Mucosa of gallbladder (tissue), 1 donor: ENCODE results near the gene KRTAP15-1. TPM values are rescaled to one million over a fixed set of nuclear protein-coding genes. Genes with fewer than 3 reads are reported as not detected.

Source experiments
- DNase-seq: peaks from one replicate; pipeline ENCODE4 v3.0.0-alpha.2; 2020; ENCODE audit warnings: low spot score
- total RNA-seq: library from RNA; stranded (reverse); gene quantifications from one replicate; pipeline ENCODE4 v1.2.1, GENCODE V29; 2021
- donor health status: DM: no; HTN: no; CAD: no.

KRTAP15-1 gene, protein sequence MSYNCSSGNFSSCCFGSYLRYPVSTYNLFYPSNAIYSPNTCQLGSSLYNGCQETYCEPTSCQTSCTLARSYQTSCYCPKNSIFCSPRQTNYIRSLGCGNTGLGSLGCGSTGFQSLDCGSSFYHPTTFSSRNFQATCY
- not detected for total RNA-seq

DNA sequence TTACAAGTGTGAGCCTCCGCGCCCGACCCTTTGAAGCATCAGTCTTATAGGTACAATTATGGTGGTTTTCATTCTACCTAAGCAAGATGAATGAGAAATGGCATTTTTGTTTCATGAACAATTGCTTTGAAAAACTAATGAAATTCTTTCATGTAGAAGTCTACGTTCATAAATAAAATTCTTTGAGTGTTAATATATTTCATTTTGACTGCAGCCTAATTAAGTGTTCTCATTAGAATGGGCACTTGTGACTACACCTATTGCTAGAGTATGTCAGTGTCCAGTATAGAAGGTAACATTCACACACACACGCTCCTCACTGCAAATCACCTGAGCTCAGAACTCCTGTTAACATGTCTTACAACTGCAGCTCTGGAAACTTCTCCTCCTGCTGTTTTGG, at the start of gene KRTAP15-1:
Gene KRTAP15-1, plus strand, starts transcription at position 301 of the 400 bp plus-strand sequence. Its CDS starts 53 bp downstream, at position 354.
- DNase-seq = no peak

DNA sequence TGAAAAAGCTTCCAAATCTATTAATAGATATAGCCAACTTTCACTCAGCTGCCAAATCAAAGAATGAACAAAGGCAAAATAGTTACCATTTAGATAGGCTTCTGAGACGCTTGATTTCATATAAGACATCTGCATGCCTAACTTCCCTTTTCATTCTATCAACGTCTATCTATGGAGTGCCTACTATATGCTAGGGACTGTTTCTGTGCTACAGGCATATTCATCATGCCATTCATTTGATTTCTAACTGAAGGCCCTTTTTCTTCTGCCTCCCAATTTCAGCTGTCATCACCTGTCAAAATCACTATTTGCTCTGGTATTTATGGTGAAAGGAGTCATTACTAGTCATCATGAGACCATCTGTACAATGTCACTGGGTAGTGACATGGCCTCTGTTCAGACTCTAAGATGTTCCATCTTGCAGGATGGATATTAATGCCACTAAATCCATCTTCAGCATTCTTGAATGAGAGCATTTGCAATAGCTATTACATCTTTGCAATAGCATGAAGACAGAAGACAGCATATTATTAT, 48.5 kb upstream of the KRTAP15-1 start:
- no peak for DNase-seq

DNA sequence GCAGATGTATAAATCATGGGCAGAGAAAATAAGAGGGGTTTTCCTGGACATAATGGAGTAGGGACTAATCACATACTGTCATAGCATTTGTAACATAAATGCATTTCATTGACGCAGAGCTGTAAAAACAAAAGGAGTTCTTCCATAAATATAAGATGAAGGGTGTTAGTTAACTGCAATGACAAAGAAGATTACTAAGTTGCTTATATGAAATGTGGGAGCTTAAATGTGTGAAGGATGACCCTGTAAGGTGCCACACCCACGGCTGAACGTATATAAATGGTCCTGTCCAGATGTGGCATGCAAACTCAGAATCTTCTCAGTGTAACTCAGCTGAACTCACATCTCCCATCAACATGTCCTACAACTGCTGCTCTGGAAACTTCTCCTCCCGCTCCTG, 44.3 kb upstream of the KRTAP15-1 start, which contains the start of gene KRTAP13-1:
Gene KRTAP13-1, plus strand, starts transcription at position 301 of the 400 bp plus-strand sequence. Its CDS starts 56 bp downstream, at position 357.
- no peak for DNase-seq

GRCh38 chr21:30408782-30409494, 31.1 kb upstream of the KRTAP15-1 start:
- DNase-seq = no peak

GRCh38 chr21:30415993-30416392, 24.1 kb upstream of the KRTAP15-1 start:
- DNase-seq = no peak

- no peak for DNase-seq
These were observed 14.2 kb upstream of the KRTAP15-1 start, which contains the start of gene KRTAP13-3 for GRCh38 chr21:30425826-30426225. TSS of gene KRTAP13-3 (minus strand) at chr21:30425926. CDS start at chr21:30425912, 14 bp downstream.

DNA sequence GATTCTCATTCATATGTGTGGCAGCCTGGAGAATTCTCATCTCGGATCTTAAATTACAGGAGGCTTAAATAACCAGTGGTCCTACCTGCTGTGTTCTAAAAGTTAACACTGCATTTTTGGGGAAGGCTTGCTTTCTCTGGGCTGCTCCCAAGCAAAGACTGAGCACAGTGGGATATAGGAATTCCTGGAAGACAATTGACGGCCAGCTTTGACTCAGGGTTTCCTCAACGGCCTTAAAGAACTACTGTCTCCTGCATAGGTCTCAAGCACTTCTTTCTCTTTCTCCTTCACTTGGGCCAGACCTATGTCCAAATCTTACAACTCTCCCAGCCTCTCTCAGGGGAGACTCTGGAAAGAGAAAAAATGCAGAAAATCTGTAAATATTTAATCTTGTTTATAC, 13.3 kb upstream of the KRTAP15-1 start:
- no peak for DNase-seq

DNA sequence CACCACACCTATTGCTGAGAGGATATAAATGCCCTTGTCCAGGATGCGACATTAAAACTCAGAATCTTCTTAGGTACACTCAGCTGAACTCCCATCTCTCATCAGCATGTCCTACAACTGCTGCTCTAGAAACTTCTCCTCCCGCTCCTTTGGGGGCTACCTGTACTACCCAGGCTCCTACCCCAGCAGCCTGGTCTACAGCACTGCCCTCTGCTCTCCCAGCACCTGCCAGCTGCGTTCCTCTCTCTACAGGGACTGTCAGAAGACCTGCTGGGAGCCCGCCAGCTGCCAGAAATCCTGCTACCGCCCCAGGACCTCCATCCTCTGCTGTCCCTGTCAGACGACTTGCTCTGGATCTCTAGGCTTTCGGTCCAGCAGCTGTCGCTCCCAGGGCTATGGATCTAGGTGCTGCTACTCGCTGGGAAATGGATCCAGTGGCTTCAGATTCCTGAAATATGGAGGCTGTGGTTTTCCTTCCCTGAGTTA, 9.9 kb upstream of the KRTAP15-1 start, which contains the start of gene KRTAP13-4:
Gene KRTAP13-4, plus strand, starts transcription at position 51 of the 486 bp plus-strand sequence. Its CDS starts 56 bp downstream, at position 107.
- DNase-seq = no peak

DNA sequence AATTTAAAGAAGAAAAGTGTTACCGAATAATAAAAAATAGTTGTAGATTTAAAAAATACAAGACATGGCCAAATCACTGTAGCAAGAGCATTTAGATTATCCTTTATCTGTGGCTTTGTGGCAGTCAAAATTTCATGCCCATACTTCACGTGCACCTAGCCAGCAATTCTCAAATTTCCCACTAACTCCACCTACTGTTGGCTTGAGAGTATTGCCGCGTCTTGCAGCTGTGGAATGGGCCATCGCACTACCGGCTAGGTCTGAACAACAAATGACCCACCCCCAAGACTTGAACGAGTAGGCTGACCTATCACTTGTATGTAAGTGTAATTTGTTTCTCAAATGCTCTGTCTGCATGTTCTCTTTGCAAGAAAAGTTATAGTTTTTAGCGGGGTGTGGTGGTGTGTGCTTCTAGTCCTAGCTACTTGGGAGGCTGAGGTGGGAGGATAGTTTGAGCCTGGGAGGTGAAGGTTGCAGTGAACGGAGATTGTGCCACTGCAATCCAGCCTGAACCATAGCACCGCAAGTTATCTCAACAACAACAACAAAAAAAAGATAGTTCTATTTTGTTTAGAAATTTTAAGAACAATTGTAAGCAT, 5.9 kb upstream of the KRTAP15-1 start:
- no peak for DNase-seq

DNA sequence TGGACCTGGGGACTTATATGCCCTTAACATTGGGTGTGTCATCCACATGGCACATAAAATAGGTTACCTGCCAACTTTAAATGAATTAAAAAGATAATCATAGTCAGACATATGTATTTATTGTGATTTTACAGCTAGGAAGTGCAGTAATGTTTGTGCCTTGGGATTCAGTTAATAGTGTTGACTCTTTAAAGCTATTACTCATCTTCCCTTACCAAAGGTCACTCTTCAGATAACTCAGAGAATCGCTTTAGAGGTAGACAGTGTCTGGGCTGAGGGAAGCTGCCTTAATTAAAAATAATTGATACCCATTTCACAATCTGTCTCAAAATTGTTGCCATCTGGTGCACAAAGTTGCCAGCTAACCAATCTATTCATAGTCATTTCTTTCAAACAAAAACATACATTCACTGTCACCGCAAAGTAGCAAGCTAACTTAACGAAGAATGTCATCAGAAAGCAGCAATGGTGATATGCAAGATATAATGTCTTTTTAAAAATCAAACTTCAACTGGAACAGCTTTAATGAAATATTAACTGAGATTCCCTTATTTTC, 3.0 kb upstream of the KRTAP15-1 start:
- DNase-seq = no peak

- no peak for DNase-seq
These were observed 3.2 kb downstream of the KRTAP15-1 start for GRCh38 chr21:30443226-30443625.

GRCh38 chr21:30444204-30444603, 4.1 kb downstream of the KRTAP15-1 start:
- no peak for DNase-seq

- DNase-seq = no peak
These were observed 7.0 kb downstream of the KRTAP15-1 start for GRCh38 chr21:30447056-30447455.

- no peak for DNase-seq
These were observed 8.4 kb downstream of the KRTAP15-1 start for GRCh38 chr21:30448514-30448913.

- DNase-seq = no peak
These were observed 23.6 kb downstream of the KRTAP15-1 start for GRCh38 chr21:30463713-30464112.

- no peak for DNase-seq
These were observed 29.0 kb downstream of the KRTAP15-1 start for GRCh38 chr21:30468900-30469714.

- DNase-seq = no peak
These were observed 37.9 kb downstream of the KRTAP15-1 start for GRCh38 chr21:30478004-30478403.

DNA sequence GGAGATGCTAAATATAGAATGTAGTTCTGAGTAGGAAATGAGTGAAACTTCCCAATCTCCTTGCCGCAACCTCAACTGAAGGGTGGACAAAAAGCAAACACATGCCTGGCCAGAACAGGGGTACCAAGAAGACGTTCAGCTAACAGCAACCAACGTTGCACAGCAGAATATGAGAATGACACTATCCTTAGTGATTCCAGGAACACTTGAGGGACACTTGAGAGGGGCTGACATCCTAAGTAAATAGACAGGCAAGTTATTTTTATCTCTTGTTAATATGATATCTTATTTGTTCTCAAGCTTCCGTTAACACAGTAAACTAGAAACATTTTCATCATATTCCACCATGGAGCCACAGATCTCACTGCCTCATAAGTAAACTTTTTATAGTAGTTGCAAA, 39.2 kb downstream of the KRTAP15-1 start:
- DNase-seq = no peak

DNA sequence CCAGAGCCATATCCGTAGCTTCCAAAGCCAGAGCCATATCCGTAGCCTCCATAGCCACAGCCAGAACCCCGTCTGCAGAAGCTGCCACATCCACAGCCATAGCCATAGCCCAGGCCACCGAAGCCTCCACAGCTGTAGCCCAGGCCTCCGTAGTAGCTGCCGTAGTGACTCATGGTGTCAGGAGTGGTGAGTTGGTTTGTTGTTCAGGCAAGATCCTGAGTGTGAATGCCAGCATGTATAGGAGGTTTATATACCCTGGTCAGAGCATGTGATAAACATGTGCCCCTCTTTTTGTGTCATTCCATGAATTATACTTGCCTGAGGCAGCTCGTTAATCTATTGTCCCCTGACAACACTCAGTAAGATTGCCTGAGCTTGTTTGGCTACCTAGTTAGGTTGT, 40.1 kb downstream of the KRTAP15-1 start, which contains the start of gene KRTAP19-1:
Gene KRTAP19-1, minus strand, starts transcription at position 223 of the 400 bp plus-strand sequence. Its CDS starts 50 bp downstream, at position 173.
- DNase-seq = no peak

DNA sequence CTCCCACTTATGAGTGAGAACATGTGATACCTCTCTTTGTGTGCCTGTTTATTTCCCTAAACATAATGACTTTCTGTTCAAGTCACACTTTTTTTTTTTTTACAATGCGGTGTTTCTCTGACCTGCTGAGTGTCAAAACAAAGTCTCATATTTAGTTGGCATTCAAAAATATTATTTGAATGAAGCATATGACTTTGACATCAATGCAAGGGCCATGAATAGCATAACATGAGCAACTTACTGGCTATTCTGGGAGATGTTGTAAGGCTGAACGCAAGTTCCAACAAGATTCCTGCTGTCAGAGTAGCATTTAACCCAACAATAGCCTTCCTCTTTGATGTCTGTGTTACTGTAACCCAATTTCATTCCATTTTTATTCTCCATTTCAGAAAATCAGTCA, 42.1 kb downstream of the KRTAP15-1 start:
- DNase-seq = no peak

GRCh38 chr21:30486180-30486579, 46.1 kb downstream of the KRTAP15-1 start:
- DNase-seq = no peak
